ENCODE measurements around the gene BRPF1. TPM values are rescaled to one million over a fixed set of nuclear protein-coding genes. Genes with fewer than 3 reads are reported as not detected.

The BRPF1 gene
- total and polyA plus RNA-seq, 4 donors: 2.0 to 11.2 (median 6.5) TPM

- TF ChIP-seq YY1 (IDR thresholded peaks at IDR 0.05): no peak
- no peak for TF ChIP-seq EGR1 (IDR thresholded peaks at IDR 0.05; ENCODE audit: low read depth in 2 of 2)
- TF ChIP-seq TAF1 (conservative IDR thresholded peaks at IDR 0.05): no peak
Observed at GRCh38 chr3:9732740-9733115, 1.2 kb downstream of the BRPF1 start (continued).

GRCh38 chr3:9736831-9737230 is 5.3 kb downstream of the BRPF1 start:
- no peak for DNase-seq (ENCODE audit: low spot score)
- WGBS: 90% methylated on average over 2 of the region's 2 CpGs
- TF ChIP-seq GABPA (IDR thresholded peaks at IDR 0.05 in 1 of 2, conservative IDR thresholded peaks at IDR 0.05 in 1 of 2): no peak
- no peak for TF ChIP-seq TAF1 (conservative IDR thresholded peaks at IDR 0.05)
- no peak for TF ChIP-seq HNF4G (IDR thresholded peaks at IDR 0.05)
- no peak for TF ChIP-seq FOXA1 (IDR thresholded peaks at IDR 0.05)
- no peak for TF ChIP-seq MAX (IDR thresholded peaks at IDR 0.05)
- no peak for TF ChIP-seq SP1 (IDR thresholded peaks at IDR 0.05)
- no peak for TF ChIP-seq ZBTB33 (IDR thresholded peaks at IDR 0.05)
- no peak for TF ChIP-seq RXRA (IDR thresholded peaks at IDR 0.05)
- TF ChIP-seq CTCF (IDR thresholded peaks at IDR 0.05; ENCODE audit: low read depth, low read length, missing input control): no peak
- no peak for TF ChIP-seq HNF4A (conservative IDR thresholded peaks at IDR 0.05)
- no peak for TF ChIP-seq EGR1 (IDR thresholded peaks at IDR 0.05; ENCODE audit: low read depth in 2 of 2)
- TF ChIP-seq REST (IDR thresholded peaks at IDR 0.05): no peak
- no peak for TF ChIP-seq YY1 (IDR thresholded peaks at IDR 0.05)
- Histone ChIP-seq H3K27ac (ENCODE audit: low read depth in 1 of 2, low read length in 2 of 2) (no peak overlapping the region), H3K27me3 (ENCODE audit: control insufficient read depth in 4 of 4, insufficient read depth in 4 of 4, low read length in 3 of 4) (no peaks in the 10 kb centered on the region), H3K9ac (ENCODE audit: low read depth in 1 of 2, low read length in 2 of 2) (no peak overlapping the region), H3K9me3 (ENCODE audit: control insufficient read depth in 4 of 4, low read length in 3 of 4) (no peaks in the 10 kb centered on the region), H3K4me1 (ENCODE audit: control insufficient read depth in 4 of 4, insufficient read depth in 4 of 4, low read length in 3 of 4) (peaks cover 3 to 19% (median 15%) of the 10 kb centered on the region in 4 donors), H3K36me3 (ENCODE audit: control insufficient read depth in 4 of 4, insufficient read depth in 3 of 4, low read depth in 1 of 4, low read length in 3 of 4) (peaks cover 13 to 60% (median 45%) of the 10 kb centered on the region in 4 donors), H3K4me3 (ENCODE audit: low read depth in 1 of 3, low read length in 3 of 3) (no peak overlapping the region)

GRCh38 chr3:9739181-9739580 is 7.6 kb downstream of the BRPF1 start:
- Histone ChIP-seq H3K27me3 (ENCODE audit: control insufficient read depth in 4 of 4, insufficient read depth in 4 of 4, low read length in 3 of 4) (no peaks in the 10 kb centered on the region), H3K4me3 (ENCODE audit: low read depth in 1 of 3, low read length in 3 of 3) (no peak overlapping the region), H3K9me3 (ENCODE audit: control insufficient read depth in 4 of 4, low read length in 3 of 4) (no peaks in the 10 kb centered on the region), H3K27ac (ENCODE audit: low read depth in 1 of 2, low read length in 2 of 2) (no peak overlapping the region), H3K4me1 (ENCODE audit: control insufficient read depth in 4 of 4, insufficient read depth in 4 of 4, low read length in 3 of 4) (no peaks in the 10 kb centered on the region), H3K9ac (ENCODE audit: low read depth in 1 of 2, low read length in 2 of 2) (no peak overlapping the region), H3K36me3 (ENCODE audit: control insufficient read depth in 4 of 4, insufficient read depth in 3 of 4, low read depth in 1 of 4, low read length in 3 of 4) (peaks cover 21 to 84% (median 67%) of the 10 kb centered on the region in 4 donors)
- DNase-seq (ENCODE audit: low spot score): no peak
- WGBS: 95% methylated on average over 15 of the region's 15 CpGs
- TF ChIP-seq JUND (IDR thresholded peaks at IDR 0.05) (no peak), RXRA (IDR thresholded peaks at IDR 0.05) (no peak), CTCF (IDR thresholded peaks at IDR 0.05; ENCODE audit: low read depth, low read length, missing input control) (no peak), MAX (IDR thresholded peaks at IDR 0.05) (no peak), HNF4G (IDR thresholded peaks at IDR 0.05) (no peak), REST (IDR thresholded peaks at IDR 0.05) (no peak), FOXA1 (IDR thresholded peaks at IDR 0.05) (no peak), SP1 (IDR thresholded peaks at IDR 0.05) (no peak), YY1 (IDR thresholded peaks at IDR 0.05) (no peak), HNF4A (conservative IDR thresholded peaks at IDR 0.05) (no peak)
